Spleen (tissue), 7 donors: Measurements from ENCODE around the gene VWA2.

Experiments used
- CTCF ChIP-seq, 11 experiments: fragments of 200-600 bp in 7 of 11; fragments of 450-650 bp in 4 of 11; sonication (generic) in 4 of 11; IDR thresholded peaks in 8 of 11; conservative IDR thresholded peaks in 3 of 11; 1 replicate in 7 of 11; 2 replicates in 4 of 11; pipeline versions ENCODE4 v1.4.0 to v1.8.0; 2016 to 2021; ENCODE audit warnings: antibody characterized with exemption in 11 of 11, inconsistent platforms in 4 of 11, mild to moderate bottlenecking in 1 of 11
- POLR2A ChIP-seq, 3 donors: fragments of 450-650 bp; IDR thresholded peaks; one replicate each; pipeline ENCODE4 v1.5.1; 2017; ENCODE audit warnings: antibody characterized with exemption in 3 of 3, mild to moderate bottlenecking in 1 of 3
- donor health status: DM: no; HTN: no; CAD: no; lungs with moderate emphysema.
- donor health status: DM: no; HTN: no; CAD: no.
- donor health status: DM: no; HTN: no; CAD: no.

- TF ChIP-seq CTCF (IDR thresholded peaks at IDR 0.05 in 8 of 11, conservative IDR thresholded peaks at IDR 0.05 in 3 of 11) (no peak), POLR2A (IDR thresholded peaks at IDR 0.05) (no peak)
Measured at GRCh38 chr10:114327537-114328440, 88.7 kb downstream of the VWA2 start.
